GM13977 (cell line): Measurements from ENCODE around the gene SLC19A1.
"Not testable (repeated sequence)": the region's sequence is repeated elsewhere in the genome, so short reads cannot be mapped to it uniquely, and the experiment has no call there.

Experiments used
- DNase-seq: peaks from one replicate; pipeline ENCODE4 v3.0.0; 2012; ENCODE audit warnings: low spot score
- in situ Hi-C: fragments of 300-500 bp; cut with MboI; formaldehyde crosslinking; loops from one replicate; pipeline ENCODE4 v1.12.0; 2022; ENCODE audit warnings: low sequenced_read_pairs, low pct_unique_long_range_greater_than_20kb, mixed read lengths, inconsistent platforms; ENCODE audit not compliant: unreplicated experiment
- TF ChIP-seq, protein P1 (sequence below): IDR thresholded peaks from 2 replicates; pipeline ENCODE4 v1.5.1; 2012; ENCODE audit warnings: mild to moderate bottlenecking, control low read depth; ENCODE audit not compliant: insufficient read depth; ENCODE audit errors: extremely low read depth, missing control alignments

The SLC19A1 gene

DNA sequence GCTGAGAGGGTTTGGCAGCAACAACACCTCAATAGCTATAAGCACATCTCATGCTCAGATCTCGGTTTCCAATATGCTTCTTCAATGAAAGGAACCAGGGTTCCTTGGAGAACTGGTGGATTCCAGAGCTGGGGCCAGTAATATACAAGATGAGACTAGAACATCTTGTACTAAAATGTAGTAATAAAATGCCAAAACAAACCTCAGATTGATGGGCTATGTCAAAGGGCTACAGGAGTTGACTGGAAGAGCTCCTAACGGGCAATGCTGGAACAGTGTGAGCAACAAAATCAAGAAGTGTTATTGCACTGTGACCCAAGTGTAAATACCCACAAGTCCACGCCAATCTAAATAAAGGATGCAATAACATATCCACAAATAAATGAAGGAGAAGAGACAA lies 26.1 kb upstream of the SLC19A1 start:
- in situ Hi-C loops = loop anchor here (25.0 kb wide), 1 partner anchor 269 kb away; no protein-coding TSS in a partner anchor
- no peak for DNase-seq

DNA sequence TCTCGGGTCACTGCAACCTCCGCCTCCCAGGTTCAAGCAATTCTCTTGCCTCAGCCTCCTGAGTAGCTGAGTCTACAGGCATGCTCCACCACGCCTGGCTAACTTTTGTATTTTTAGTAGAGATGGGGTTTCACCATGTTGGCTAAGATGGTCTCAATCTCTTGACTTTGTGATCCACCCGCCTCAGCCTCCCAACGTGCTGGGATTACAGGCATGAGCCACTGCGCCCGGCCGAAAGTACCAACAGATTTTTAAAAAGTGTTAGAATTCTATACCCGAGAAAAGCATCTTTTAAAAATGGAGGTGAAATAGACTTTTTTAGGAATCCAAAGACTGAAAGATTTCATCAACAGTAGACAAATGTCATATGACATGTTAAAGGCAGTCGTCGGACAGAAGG lies 21.9 kb upstream of the SLC19A1 start:
- DNase-seq = not testable (repeated sequence)
- in situ Hi-C loops = loop anchor here (25.0 kb wide), 1 partner anchor 273 kb away; no protein-coding TSS in a partner anchor

More for the DNA sequence above, 26.1 kb upstream of the SLC19A1 start:
- TF ChIP-seq, protein P1, sequence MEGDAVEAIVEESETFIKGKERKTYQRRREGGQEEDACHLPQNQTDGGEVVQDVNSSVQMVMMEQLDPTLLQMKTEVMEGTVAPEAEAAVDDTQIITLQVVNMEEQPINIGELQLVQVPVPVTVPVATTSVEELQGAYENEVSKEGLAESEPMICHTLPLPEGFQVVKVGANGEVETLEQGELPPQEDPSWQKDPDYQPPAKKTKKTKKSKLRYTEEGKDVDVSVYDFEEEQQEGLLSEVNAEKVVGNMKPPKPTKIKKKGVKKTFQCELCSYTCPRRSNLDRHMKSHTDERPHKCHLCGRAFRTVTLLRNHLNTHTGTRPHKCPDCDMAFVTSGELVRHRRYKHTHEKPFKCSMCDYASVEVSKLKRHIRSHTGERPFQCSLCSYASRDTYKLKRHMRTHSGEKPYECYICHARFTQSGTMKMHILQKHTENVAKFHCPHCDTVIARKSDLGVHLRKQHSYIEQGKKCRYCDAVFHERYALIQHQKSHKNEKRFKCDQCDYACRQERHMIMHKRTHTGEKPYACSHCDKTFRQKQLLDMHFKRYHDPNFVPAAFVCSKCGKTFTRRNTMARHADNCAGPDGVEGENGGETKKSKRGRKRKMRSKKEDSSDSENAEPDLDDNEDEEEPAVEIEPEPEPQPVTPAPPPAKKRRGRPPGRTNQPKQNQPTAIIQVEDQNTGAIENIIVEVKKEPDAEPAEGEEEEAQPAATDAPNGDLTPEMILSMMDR = no peak

DNA sequence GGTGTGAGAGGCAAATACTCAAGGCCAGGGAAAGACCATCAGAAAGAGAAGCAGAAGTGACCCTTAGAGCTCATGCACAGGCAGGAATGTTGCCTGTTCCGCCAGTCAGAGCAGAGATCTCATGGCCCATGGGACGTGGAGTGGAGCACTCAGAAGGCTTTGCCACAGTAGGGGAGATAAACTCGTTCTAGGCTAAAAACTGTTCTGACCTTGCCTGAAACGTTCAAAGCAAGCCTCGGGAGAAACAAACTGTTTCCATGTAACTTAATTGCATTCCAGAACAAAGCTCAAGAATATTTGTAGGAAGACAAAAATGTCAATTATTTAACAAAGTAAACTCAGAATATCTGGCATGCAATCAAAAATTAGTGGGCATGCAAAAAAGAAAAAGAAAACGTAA lies 20.7 kb upstream of the SLC19A1 start:
- no peak for DNase-seq
- in situ Hi-C loops = loop anchor here (25.0 kb wide), 1 partner anchor 274 kb away; no protein-coding TSS in a partner anchor
- TF ChIP-seq, protein P1 = no peak

DNA sequence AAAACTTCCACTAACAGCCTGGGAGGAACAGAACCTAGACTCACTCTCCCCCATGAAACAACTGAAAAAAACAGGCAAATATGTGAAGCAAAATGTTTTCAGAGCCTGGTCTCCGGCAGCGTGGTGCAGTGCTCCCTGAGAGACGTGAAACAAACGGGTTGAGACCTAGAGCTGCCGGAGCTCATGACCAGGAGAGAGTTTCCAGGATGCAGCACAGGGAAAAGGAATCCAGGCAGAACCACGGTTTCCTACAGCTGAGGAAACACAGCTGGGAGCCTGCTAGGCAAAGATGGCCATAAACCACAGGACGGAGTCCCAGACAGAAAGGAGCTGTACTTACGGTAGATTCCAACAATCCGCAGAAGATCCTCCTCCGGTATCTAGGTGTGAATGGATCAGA lies 20.2 kb upstream of the SLC19A1 start:
- TF ChIP-seq, protein P1 = no peak
- DNase-seq = no peak
- in situ Hi-C loops = loop anchor here (25.0 kb wide), 1 partner anchor 275 kb away; no protein-coding TSS in a partner anchor

DNA sequence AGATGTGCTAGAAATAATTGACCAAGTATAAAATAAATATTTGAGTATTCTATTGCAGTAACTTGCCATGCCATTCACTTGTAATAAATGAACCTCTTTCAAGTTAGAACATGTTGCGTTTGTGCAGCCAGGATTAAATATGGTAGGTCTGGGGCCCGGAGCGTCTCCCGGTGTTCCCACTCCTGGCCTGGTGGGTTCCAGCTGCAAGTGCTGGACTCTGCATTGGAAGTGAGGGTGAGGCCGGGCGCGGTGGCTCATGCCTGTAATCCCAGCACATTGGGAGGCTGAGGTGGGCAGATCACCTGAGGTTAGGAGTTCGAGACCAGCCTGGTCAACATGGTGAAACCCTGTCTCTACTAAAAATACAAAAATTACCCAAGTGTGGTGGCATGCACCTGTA lies 19.0 kb upstream of the SLC19A1 start:
- in situ Hi-C loops = loop anchor here (25.0 kb wide), 1 partner anchor 276 kb away; no protein-coding TSS in a partner anchor
- not testable (repeated sequence) for DNase-seq

DNA sequence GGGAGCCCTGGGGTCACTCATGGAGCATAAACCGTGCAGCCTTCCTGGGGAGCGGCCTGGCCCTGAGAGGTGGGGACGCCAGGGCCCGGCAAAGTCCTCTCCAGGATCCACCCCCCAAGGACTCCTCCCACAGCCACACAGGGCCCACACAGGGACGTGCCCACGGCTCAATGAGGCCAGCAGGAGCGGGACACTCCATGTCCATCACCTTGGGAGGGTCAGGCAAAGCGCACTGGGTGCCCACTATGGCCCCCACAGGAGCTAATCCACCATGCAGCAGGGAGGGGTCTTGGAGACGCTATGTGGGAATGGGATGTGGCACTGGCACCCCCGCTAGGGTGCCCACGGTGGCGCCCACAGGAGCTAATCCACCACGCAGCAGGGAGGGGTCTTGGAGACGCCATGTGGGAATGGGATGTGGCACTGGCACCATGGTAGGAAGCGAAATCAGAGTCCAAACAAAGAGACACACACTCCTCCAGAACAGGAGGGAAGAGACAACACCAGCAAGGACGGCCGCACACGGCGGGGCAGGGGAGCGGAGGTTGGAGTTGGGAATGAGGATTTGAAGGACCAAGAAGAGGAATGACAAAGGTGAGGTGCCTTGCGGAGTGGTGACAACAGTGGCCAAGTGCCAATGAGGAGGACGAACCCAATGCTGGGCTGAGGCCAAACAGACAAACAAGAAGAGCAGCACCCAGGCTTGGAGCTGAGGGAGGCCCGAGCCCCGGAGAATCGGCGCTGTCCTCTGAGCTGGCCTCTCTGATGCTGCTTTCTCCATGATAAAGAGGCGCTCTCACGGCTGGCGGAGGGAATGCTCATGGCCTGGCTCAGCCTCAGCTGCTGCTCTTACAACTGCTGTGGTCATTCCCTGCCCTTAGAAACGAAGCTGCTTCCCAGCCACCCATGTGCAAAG lies 18.1 kb upstream of the SLC19A1 start:
- in situ Hi-C loops = loop anchor here (25.0 kb wide), 1 partner anchor 277 kb away; no protein-coding TSS in a partner anchor
- TF ChIP-seq, protein P1 = no peak
- DNase-seq = no peak

DNA sequence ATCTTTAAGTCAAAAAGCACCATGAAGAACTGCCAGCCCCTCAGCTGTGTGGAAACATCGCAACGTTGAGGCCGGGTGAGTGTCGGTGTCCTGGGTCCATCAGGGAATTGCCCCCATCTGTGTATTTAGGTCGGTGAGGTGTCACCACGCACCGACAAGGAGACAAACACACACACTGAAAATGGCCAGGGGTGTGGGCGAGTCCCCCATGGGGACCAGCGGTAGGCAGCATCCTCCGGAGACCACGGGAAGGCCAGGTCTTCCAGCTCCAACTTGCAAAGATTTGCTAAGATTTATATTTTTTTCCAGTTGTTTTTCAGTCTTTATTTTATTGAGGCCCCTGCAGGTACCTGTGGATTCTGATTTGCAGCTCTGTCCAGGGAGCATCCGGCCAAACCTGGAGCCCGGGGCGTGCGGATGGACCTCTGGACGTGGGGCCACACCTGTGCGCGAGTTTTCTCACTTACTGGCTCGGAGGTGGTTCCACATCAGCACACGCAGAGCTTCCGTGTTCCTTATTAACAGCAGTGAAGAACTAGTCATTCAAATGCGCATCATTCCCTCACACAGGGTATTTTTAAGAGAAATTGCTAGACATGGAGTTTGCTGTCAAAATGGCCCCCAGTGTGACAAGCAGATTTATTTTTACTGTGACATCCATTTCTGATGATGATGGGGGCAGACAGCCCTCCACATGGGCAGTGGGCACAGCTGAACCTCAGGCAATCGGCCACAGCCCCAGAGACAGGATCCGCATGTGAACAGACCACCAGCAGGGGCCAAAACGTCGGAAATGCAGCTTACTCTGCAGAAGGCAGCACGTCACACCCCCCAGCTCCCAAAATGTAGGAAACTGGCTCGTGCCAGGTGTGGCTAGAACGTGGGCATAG lies 17.2 kb upstream of the SLC19A1 start:
- in situ Hi-C loops = loop anchor here (25.0 kb wide), 1 partner anchor 278 kb away; no protein-coding TSS in a partner anchor
- TF ChIP-seq, protein P1 = no peak
- no peak for DNase-seq
